Measurements from ENCODE around the gene IPO13.

DNA sequence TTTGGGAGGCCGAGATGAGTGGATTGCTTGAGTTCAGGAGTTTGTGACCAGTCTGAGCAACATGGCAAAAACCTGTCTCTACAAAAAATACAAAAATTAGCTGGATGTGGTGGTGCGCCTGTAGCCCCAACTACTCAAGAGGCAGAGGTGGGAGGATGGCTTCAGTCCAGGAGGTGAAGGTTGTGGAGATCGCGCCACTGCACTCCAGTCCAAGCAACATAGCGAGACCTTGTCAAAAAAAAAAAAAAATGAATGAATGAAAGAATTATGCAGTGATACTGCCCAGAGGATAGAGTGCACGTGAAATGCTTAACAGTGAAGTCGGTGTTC is 22.6 kb downstream of the IPO13 start:
- TF ChIP-seq EZH2 (IDR thresholded peaks at IDR 0.05; ENCODE audit: low read depth) (no peak), CTCF (conservative IDR thresholded peaks at IDR 0.05) (no peak)
